HCT116 (cell line): Measurements from ENCODE around the gene PGRMC2.
"Not testable (repeated sequence)": the region's sequence is repeated elsewhere in the genome, so short reads cannot be mapped to it uniquely, and the experiment has no call there.

Experiments used
- CTCF ChIP-seq, 3 experiments: fragments of 200-600 bp in 1 of 3; sonication (generic) in 1 of 3; IDR thresholded peaks in 2 of 3; conservative IDR thresholded peaks in 1 of 3; 2 replicates each; pipeline ENCODE4 v1.5.1; 2012 to 2017; ENCODE audit warnings: low read depth in 2 of 3, low read length in 2 of 3, antibody characterized with exemption in 1 of 3, borderline replicate concordance in 1 of 3, control low read depth in 1 of 3, mild to moderate bottlenecking in 1 of 3, mixed read lengths in 1 of 3, mixed run types in 1 of 3, moderate library complexity in 1 of 3; ENCODE audit not compliant: insufficient read depth in 1 of 3
- EGR1 ChIP-seq: IDR thresholded peaks from 2 replicates; pipeline ENCODE4 v1.6.1; 2012; ENCODE audit warnings: low read depth
- POLR2AphosphoS5 ChIP-seq: IDR thresholded peaks from 2 replicates; pipeline ENCODE4 v1.6.1; 2011; ENCODE audit warnings: mild to moderate bottlenecking, low read depth, low read length, moderate library complexity

GRCh38 chr4:128267171-128267570 is 20.4 kb downstream of the PGRMC2 start:
- not testable (repeated sequence) for TF ChIP-seq POLR2AphosphoS5; CTCF (IDR thresholded peaks at IDR 0.05 in 2 of 3, conservative IDR thresholded peaks at IDR 0.05 in 1 of 3; ENCODE audit: borderline replicate concordance in 1 of 3, insufficient read depth in 1 of 3, low read depth in 2 of 3, low read length in 2 of 3); EGR1
